Measurements from ENCODE around the gene DGKE.
A peak's percentile ranks its signal among the peaks of the same experiment; 100 is the strongest.

Gene DGKE

DNA sequence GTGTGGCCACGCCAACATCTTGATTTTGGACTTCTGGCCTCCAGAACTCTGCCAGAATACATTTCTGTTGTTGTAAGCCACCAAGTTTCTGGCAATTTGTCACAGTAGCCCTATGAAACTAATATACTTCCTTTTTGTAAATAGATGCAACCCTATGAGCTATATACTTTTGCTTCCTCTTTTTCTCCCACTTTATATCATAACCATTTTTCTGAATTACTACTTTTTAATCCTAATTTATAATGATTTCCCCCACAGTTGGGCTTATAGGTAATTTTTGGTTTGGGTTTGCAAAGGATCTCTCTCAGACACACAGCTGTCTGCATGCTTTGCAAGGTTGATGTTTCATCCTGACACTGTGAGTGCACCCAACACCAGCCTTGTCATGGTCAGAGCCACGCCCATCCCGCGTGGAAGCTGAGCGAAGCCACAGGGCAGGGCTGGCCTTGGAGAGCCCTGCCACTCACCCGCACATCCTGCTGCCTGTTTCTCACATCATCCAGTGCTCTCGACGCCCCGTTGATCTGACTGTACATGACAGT is 74.1 kb downstream of the DGKE start:
- TF ChIP-seq, protein P1, sequence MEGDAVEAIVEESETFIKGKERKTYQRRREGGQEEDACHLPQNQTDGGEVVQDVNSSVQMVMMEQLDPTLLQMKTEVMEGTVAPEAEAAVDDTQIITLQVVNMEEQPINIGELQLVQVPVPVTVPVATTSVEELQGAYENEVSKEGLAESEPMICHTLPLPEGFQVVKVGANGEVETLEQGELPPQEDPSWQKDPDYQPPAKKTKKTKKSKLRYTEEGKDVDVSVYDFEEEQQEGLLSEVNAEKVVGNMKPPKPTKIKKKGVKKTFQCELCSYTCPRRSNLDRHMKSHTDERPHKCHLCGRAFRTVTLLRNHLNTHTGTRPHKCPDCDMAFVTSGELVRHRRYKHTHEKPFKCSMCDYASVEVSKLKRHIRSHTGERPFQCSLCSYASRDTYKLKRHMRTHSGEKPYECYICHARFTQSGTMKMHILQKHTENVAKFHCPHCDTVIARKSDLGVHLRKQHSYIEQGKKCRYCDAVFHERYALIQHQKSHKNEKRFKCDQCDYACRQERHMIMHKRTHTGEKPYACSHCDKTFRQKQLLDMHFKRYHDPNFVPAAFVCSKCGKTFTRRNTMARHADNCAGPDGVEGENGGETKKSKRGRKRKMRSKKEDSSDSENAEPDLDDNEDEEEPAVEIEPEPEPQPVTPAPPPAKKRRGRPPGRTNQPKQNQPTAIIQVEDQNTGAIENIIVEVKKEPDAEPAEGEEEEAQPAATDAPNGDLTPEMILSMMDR (IDR thresholded peaks at IDR 0.05; ENCODE audit: extremely low read depth, missing control alignments) = no peak
- DNase-seq (ENCODE audit: low spot score) = peak; percentile 70

DNA sequence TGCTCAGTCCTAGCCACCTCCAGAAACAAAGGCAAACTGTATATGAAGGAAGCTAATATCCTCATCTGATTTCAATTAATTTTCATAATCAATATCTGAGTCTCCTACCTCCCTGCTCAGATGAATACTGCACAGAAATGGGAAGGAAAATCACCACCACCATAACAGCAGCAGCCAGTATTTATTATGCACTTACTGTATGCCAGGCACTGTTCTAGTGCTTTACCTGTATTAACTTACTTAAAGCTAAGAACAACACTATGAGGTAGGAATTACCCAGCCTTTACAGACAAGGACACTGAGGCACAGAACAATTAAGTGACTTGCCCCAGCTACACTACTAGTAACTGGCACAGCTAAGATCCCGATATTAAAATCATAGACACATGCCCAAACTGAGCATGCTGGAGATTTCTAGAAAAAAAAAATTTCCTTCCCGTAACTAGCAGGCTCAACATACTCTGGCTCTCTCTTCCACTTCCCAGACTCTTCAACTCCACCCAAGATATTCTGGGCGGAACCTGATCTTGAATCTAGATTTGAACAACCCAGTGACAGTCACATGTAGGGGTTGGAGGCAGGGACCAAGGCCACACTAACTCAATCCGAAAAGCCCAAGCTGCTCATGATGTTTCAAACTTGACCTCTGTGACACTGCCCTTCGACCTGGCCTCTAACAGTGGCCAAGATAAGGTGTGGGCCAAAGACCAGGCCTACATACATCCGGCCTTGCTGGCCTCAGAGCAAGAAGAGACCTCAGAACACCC is 76.0 kb downstream of the DGKE start:
- DNase-seq (ENCODE audit: low spot score) = no peak
- TF ChIP-seq, protein P1 (IDR thresholded peaks at IDR 0.05; ENCODE audit: extremely low read depth, missing control alignments) = no peak

DNA sequence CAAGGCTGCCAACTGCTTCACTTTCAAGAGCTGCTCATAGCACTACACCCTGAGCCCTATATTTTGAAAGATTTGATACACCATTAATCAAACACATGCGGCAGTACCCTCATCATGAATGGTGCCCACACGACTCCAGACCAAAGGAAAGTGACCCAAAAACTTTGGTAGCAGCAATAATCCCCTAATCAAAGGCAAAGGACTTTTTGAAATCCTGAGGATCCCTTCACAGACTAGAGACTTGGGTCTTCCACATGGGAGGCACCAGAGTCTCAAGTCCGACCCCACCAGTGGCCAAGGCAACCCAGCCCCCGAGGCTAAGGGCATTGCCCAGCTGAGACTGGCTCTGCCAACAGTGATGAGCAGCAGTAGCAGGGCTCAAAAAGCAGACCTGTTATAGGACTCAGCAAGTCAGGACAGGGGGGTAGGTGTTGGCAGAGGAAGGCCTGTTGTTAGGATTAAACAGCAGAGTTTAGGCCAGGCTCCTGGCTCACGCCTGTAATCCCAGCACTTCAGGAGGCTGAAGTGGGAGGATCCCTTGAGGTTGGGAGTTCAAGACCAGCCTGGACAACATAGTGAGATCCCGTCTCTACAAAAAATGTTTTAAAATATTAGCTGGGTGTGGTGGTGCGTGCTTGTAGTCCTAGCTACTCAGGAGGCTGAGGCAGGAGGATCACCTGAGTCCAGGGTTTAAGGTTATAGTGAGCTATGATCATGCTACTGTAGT is 76.7 kb downstream of the DGKE start:
- TF ChIP-seq, protein P1 (IDR thresholded peaks at IDR 0.05; ENCODE audit: extremely low read depth, missing control alignments) = no peak
- no peak for DNase-seq (ENCODE audit: low spot score)

DNA sequence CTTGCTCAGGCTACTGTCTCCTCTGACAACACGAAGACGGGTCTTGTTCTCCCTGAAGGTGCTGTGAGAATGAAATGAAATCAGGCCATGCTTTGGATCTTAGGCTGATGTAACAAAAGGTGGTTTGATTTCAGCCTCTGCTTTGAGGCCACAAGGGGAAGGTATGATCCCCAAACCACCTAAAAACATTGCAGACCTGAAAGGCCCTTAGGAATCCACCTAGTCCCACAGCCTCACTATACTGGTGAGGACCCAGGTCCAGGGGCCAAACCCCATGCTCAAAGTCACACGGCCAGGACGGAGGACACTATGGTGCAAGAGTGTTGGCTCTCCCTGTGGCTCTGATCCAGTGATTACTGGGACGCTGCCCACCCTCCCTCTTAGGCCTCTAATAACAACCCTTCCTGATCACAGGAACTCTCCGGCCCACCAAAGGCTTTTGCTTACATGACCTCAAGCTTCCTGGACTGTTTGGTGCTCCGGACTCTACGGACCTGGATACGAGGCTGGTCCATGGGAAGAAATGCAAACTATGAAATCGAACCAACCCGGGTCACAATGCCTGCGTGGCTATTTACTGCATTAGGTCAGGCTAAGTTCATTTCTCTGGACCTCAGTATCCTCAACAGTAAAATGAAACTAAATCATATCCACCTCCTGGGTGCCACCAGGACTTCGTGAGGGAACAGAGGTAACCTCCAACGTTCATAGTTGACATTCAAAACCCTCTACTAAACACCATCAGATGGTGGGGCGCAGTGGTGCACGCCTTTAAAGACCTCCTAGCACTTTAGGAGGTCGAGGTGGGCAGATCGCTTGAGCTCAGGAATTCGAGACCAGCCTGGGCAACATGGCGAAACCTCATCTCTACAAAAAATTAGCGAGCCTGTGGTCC is 78.4 kb downstream of the DGKE start:
- TF ChIP-seq, protein P1 (IDR thresholded peaks at IDR 0.05; ENCODE audit: extremely low read depth, missing control alignments) = no peak
- no peak for DNase-seq (ENCODE audit: low spot score)

DNA sequence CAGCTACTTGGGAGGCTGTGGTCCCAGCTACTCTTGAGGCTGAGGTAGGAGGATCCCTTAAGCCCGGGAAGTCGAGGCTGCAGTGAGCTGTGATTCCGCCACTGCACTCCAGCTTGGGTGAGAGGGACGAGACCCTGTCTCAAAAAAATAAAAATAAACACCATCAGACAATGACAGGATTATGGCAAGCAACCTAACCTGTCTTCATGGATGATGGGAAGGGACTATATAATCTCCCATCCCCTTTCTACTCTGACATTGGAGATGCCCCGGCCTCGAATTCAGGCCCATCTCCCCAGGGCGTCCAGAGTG is 79.0 kb downstream of the DGKE start:
- DNase-seq (ENCODE audit: low spot score) = no peak
- TF ChIP-seq, protein P1 (IDR thresholded peaks at IDR 0.05; ENCODE audit: extremely low read depth, missing control alignments) = no peak

DNA sequence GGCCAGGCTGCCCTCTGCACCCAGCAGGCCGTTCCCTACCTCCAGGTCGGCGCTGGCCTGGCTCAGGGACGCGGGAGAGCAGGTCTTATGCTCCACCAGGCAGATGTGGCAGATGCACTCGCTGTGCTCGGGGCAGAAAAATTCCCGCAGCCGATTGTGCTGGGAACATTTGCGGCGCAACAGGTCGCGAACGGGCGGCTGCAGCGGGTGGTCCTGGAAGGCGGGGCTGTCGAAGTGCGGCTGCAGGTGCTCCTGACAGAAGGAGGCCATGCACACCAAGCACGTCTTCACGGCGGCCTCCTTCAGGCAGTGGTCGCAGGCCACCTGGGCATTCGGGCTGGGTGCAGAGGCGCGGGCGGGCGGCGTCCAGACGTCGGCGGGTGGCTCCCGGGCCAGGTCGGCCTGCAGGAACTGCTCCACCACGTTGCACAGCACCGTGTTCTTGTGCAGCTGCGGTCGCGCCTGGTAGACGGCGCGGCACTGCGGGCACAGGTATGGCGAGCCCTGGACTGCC is 79.5 kb downstream of the DGKE start:
- no peak for DNase-seq (ENCODE audit: low spot score)
- TF ChIP-seq, protein P1 (IDR thresholded peaks at IDR 0.05; ENCODE audit: extremely low read depth, missing control alignments) = no peak
